GM23338 (cell line): ENCODE measurements around the gene PROC. TPM values are rescaled to one million over a fixed set of nuclear protein-coding genes. Genes with fewer than 3 reads are reported as not detected.

Source experiments
- CTCF ChIP-seq, 2 experiments: fragments of 200-600 bp in 1 of 2; sonication (generic) in 1 of 2; conservative IDR thresholded peaks; 2 replicates each; pipeline versions ENCODE4 v1.5.1 to v1.6.1; 2016 to 2017; ENCODE audit warnings: antibody characterized with exemption in 2 of 2, low read depth in 2 of 2, mild to moderate bottlenecking in 2 of 2, moderate library complexity in 1 of 2
- EZH2 ChIP-seq: fragments of 200-600 bp; sonication (generic); IDR thresholded peaks from one replicate; pipeline ENCODE4 v1.8.0; 2017; ENCODE audit warnings: antibody characterized with exemption, mild to moderate bottlenecking, low read depth; ENCODE audit not compliant: unreplicated experiment
- EZH2phosphoT487 ChIP-seq: fragments of 200-600 bp; sonication (generic); IDR thresholded peaks from one replicate; pipeline ENCODE4 v1.8.1; 2018; ENCODE audit warnings: antibody characterized with exemption; ENCODE audit not compliant: unreplicated experiment
- JUNB ChIP-seq: IDR thresholded peaks from one replicate; pipeline ENCODE4 v1.6.1; 2016; ENCODE audit warnings: antibody characterized with exemption; ENCODE audit not compliant: unreplicated experiment
- REST ChIP-seq: IDR thresholded peaks from one replicate; pipeline ENCODE4 v1.6.1; 2018; ENCODE audit warnings: antibody characterized with exemption; ENCODE audit not compliant: unreplicated experiment
- STAT1 ChIP-seq: IDR thresholded peaks from one replicate; pipeline ENCODE4 v1.6.1; 2016; ENCODE audit warnings: antibody characterized with exemption; ENCODE audit not compliant: unreplicated experiment
- ZNF331 ChIP-seq: fragments of 250-450 bp; sonication (Bioruptor Pico); IDR thresholded peaks from 2 replicates; pipeline ENCODE4 v1.5.0; 2020; ENCODE audit warnings: low read depth, mild to moderate bottlenecking, moderate library complexity
- ZNF462 ChIP-seq: fragments of 250-450 bp; sonication (Bioruptor Pico); IDR thresholded peaks from 2 replicates; pipeline ENCODE4 v1.5.0; 2020; ENCODE audit warnings: mild to moderate bottlenecking, moderate library complexity
- polyA plus RNA-seq: library from polyadenylated mRNA; unstranded; fragments of >200 nt; fragmentation: Nextera tagmentation; extraction: Ambion mirVana; gene quantifications from 2 replicates; pipeline ENCODE4 v1.2.1, GENCODE V29; 2016
- total RNA-seq: library from RNA; depleted of rRNA; stranded (reverse); fragments of >200 nt; shearing (Covaris generic); gene quantifications from 2 replicates; pipeline ENCODE4 v1.2.3, GENCODE V29; 2014

Gene PROC
- total and polyA plus RNA-seq, 2 experiments from 2014 or later = 1.7 to 2.4 TPM

DNA sequence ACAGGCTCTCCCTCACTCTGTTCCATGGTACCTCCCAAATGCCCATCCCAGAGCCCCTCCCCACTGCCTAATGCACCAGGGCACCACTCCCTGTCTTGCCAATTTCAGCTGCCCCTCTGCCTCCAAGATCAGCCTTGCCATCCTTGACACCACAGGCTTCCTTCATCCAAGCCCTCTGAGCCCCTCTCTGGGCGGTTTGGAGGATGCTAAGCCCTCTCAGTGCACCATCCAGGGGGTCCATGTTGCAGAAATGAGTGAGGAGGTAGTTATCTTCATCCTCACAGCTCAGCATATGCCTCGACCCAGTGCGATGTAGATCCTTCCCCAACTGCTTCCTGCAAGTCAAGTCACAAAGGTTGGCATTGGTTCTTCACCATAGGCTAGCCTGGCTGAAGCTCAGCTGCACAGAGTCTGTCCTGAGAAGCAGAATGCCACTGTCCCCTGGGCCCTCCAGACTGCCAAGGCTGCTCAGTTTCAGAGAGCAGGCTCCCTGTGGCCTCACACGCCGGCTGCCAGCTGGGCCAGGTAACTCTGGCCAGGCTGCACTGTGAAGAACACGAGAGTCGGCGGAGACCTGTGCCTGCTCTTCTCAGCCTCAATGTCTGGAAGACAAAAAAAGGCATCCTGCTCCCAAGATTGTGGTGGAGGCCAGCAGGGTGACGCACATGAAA, 20.5 kb upstream of the PROC start (continued):
- TF ChIP-seq ZNF462 (CRISPR knock-in tag) (no peak), EZH2phosphoT487 (no peak), JUNB (no peak), CTCF (conservative IDR thresholded peaks at IDR 0.05; ENCODE audit: low read depth in 2 of 2) (no peak), EZH2 (no peak), REST (no peak), ZNF331 (CRISPR knock-in tag) (no peak), STAT1 (no peak)
